ENCODE results near the gene SKIDA1.

SKIDA1 gene

DNA sequence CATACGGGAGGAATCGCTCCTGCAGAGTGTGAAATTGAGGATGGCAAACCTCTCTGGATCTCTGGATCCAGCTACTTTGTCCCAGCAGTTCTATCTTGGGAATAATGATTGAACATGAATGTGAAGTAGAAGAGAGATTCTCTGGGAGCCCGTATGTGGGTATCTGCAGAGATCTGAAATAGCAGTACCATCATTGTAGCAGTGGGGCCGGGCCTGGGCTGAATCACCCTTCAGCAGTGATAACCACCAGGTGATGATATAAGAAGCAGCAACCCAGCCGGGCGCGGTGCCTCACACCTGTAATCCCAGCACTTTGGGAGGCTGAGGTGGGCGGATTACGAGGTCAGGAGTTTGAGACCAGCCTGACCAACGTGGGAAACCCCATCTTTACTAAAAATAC lies 51.9 kb downstream of the SKIDA1 start:
- no peak for DNase-seq (ENCODE audit: low read depth)
- H3K4me3 ChIP-seq (ENCODE audit: low read depth, low read length), result no peak overlapping the region
- TF ChIP-seq CTCF (IDR thresholded peaks at IDR 0.05; ENCODE audit: low read depth, low read length), result no peak
- no peak for TF ChIP-seq POLR2A (IDR thresholded peaks at IDR 0.05; ENCODE audit: extremely low read depth, insufficient read length)
- TF ChIP-seq, protein P1, sequence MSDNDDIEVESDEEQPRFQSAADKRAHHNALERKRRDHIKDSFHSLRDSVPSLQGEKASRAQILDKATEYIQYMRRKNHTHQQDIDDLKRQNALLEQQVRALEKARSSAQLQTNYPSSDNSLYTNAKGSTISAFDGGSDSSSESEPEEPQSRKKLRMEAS (IDR thresholded peaks at IDR 0.05; ENCODE audit: low read depth, low read length), result no peak
- TF ChIP-seq MYC (IDR thresholded peaks at IDR 0.05; ENCODE audit: low read depth, low read length), result no peak

- no peak for DNase-seq (ENCODE audit: low read depth)
- H3K4me3 ChIP-seq (ENCODE audit: low read depth, low read length), result no peak overlapping the region
- TF ChIP-seq CTCF (IDR thresholded peaks at IDR 0.05; ENCODE audit: low read depth, low read length) (no peak), MYC (IDR thresholded peaks at IDR 0.05; ENCODE audit: low read depth, low read length) (no peak)
Measured at GRCh38 chr10:21473135-21473534, 52.3 kb downstream of the SKIDA1 start.

GRCh38 chr10:21468086-21468485 lies 57.4 kb downstream of the SKIDA1 start:
- DNase-seq (ENCODE audit: low read depth), result no peak
- no peak overlapping the region for H3K4me3 ChIP-seq (ENCODE audit: low read depth, low read length)
- no peak for TF ChIP-seq MYC (IDR thresholded peaks at IDR 0.05; ENCODE audit: low read depth, low read length)
- no peak for TF ChIP-seq POLR2A (IDR thresholded peaks at IDR 0.05; ENCODE audit: extremely low read depth, insufficient read length)
- TF ChIP-seq, protein P1 (IDR thresholded peaks at IDR 0.05; ENCODE audit: low read depth, low read length), result no peak
- no peak for TF ChIP-seq CTCF (IDR thresholded peaks at IDR 0.05; ENCODE audit: low read depth, low read length)

GRCh38 chr10:21467633-21468032 lies 57.8 kb downstream of the SKIDA1 start:
- no peak for DNase-seq (ENCODE audit: low read depth)
- TF ChIP-seq MYC (IDR thresholded peaks at IDR 0.05; ENCODE audit: low read depth, low read length) (no peak), CTCF (IDR thresholded peaks at IDR 0.05; ENCODE audit: low read depth, low read length) (no peak), POLR2A (IDR thresholded peaks at IDR 0.05; ENCODE audit: extremely low read depth, insufficient read length) (no peak)
- TF ChIP-seq, protein P1 (IDR thresholded peaks at IDR 0.05; ENCODE audit: low read depth, low read length), result no peak
- H3K4me3 ChIP-seq (ENCODE audit: low read depth, low read length), result no peak overlapping the region

DNA sequence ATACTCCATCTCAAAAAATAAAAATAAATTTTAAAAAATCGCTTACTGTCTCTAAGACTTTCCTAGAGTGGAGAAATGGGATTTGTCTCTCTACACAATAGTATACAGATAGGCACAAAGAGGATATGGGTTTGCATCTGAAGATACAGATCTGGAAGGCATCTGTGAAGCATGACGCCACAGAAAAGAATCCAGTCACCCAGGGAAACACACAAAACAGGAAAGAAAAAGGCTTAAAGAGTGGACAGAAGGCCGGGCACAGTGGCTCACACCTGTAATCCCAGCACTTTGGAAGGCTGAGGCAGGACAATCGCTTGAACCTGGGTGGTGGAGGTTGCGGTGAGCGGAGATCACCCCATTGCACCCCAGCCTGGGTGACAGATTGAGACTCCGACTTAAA lies 61.3 kb downstream of the SKIDA1 start:
- no peak overlapping the region for H3K4me3 ChIP-seq (ENCODE audit: low read depth, low read length)
- no peak for DNase-seq (ENCODE audit: low read depth)
- TF ChIP-seq POLR2A (IDR thresholded peaks at IDR 0.05; ENCODE audit: extremely low read depth, insufficient read length) (no peak), MYC (IDR thresholded peaks at IDR 0.05; ENCODE audit: low read depth, low read length) (no peak), CTCF (IDR thresholded peaks at IDR 0.05; ENCODE audit: low read depth, low read length) (no peak)
- TF ChIP-seq, protein P1 (IDR thresholded peaks at IDR 0.05; ENCODE audit: low read depth, low read length), result no peak
